Measurements from ENCODE around the gene ZNF474.

Gene ZNF474

GRCh38 chr5:122105909-122106308, 23.4 kb upstream of the ZNF474 start:
- no peak for TF ChIP-seq ZFX (IDR thresholded peaks at IDR 0.05; ENCODE audit: borderline replicate concordance)
- TF ChIP-seq, protein P1, sequence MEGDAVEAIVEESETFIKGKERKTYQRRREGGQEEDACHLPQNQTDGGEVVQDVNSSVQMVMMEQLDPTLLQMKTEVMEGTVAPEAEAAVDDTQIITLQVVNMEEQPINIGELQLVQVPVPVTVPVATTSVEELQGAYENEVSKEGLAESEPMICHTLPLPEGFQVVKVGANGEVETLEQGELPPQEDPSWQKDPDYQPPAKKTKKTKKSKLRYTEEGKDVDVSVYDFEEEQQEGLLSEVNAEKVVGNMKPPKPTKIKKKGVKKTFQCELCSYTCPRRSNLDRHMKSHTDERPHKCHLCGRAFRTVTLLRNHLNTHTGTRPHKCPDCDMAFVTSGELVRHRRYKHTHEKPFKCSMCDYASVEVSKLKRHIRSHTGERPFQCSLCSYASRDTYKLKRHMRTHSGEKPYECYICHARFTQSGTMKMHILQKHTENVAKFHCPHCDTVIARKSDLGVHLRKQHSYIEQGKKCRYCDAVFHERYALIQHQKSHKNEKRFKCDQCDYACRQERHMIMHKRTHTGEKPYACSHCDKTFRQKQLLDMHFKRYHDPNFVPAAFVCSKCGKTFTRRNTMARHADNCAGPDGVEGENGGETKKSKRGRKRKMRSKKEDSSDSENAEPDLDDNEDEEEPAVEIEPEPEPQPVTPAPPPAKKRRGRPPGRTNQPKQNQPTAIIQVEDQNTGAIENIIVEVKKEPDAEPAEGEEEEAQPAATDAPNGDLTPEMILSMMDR (IDR thresholded peaks at IDR 0.05), result no peak

GRCh38 chr5:122107016-122107415, 22.3 kb upstream of the ZNF474 start:
- no peak overlapping the region for H3K27ac ChIP-seq
- TF ChIP-seq ZFX (IDR thresholded peaks at IDR 0.05; ENCODE audit: borderline replicate concordance), result no peak
- TF ChIP-seq, protein P1 (IDR thresholded peaks at IDR 0.05), result no peak

More at GRCh38 chr5:122105909-122106308, 23.4 kb upstream of the ZNF474 start:
- no peak overlapping the region for H3K27ac ChIP-seq

GRCh38 chr5:122110987-122111386, 18.4 kb upstream of the ZNF474 start:
- no peak for TF ChIP-seq ZFX (IDR thresholded peaks at IDR 0.05; ENCODE audit: borderline replicate concordance)
- TF ChIP-seq, protein P1 (IDR thresholded peaks at IDR 0.05), result no peak

GRCh38 chr5:122111460-122111859, 17.9 kb upstream of the ZNF474 start:
- H3K27ac ChIP-seq, result no peak overlapping the region
- TF ChIP-seq, protein P1 (IDR thresholded peaks at IDR 0.05), result no peak
- no peak for TF ChIP-seq ZFX (IDR thresholded peaks at IDR 0.05; ENCODE audit: borderline replicate concordance)

More at GRCh38 chr5:122110987-122111386, 18.4 kb upstream of the ZNF474 start:
- H3K27ac ChIP-seq, result no peak overlapping the region

DNA sequence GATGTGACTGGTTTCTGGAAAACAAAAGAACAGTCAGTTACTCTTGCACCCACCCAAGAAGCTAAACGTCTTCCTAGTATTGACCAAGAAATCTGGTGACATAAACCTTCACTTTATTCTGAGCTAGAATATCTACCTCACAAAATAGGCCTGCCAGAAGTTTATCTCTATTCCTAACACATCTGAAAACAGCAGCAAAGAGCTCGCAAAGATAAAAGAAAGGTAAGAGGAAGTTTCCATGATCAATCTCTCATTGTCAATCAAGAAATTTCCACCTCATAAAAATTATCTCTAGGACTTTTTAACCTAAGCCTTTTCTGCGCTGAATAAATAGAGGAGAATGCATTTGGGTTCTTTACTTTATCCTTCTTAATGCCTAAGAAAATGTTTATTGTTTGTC, 17.3 kb upstream of the ZNF474 start:
- TF ChIP-seq ZFX (IDR thresholded peaks at IDR 0.05; ENCODE audit: borderline replicate concordance), result no peak
- TF ChIP-seq, protein P1 (IDR thresholded peaks at IDR 0.05), result no peak
- no peak overlapping the region for H3K27ac ChIP-seq

- H3K27ac ChIP-seq, result no peak overlapping the region
- TF ChIP-seq ZFX (IDR thresholded peaks at IDR 0.05; ENCODE audit: borderline replicate concordance), result no peak
- TF ChIP-seq, protein P1 (IDR thresholded peaks at IDR 0.05), result no peak
Observed at GRCh38 chr5:122112733-122113558, 16.4 kb upstream of the ZNF474 start.

- H3K27ac ChIP-seq, result no peak overlapping the region
- TF ChIP-seq ZFX (IDR thresholded peaks at IDR 0.05; ENCODE audit: borderline replicate concordance), result no peak
- TF ChIP-seq, protein P1 (IDR thresholded peaks at IDR 0.05), result no peak
Observed at GRCh38 chr5:122114501-122114900, 14.8 kb upstream of the ZNF474 start.
